ENCODE measurements around the gene KIF1A. TPM values are rescaled to one million over a fixed set of nuclear protein-coding genes. Genes with fewer than 3 reads are reported as not detected.
A peak's percentile ranks its signal among the peaks of the same experiment; 100 is the strongest.

Gene KIF1A
- total and polyA plus RNA-seq, 8 donors, result 0.42 to 6.4 (median 1.9) TPM

GRCh38 chr2:240787521-240788472 is 32.2 kb downstream of the KIF1A start:
- H3K4me1 ChIP-seq, result no peaks in the 10 kb centered on the region
- H3K9me3 ChIP-seq, result no peaks in the 10 kb centered on the region
- no peak for TF ChIP-seq CTCF (IDR thresholded peaks at IDR 0.05)
- H3K4me3 ChIP-seq, result no peak overlapping the region
- peaks cover 0 to 39% of the 10 kb centered on the region in 2 donors for H3K27me3 ChIP-seq
- intact Hi-C loops (cut with DNase I), result no loop called here
- DNase-seq (peak in 1 of 4 donors; percentile 58), ATAC-seq (no peak)
- no peaks in the 10 kb centered on the region for H3K36me3 ChIP-seq
- H3K27ac ChIP-seq, result no peak overlapping the region

GRCh38 chr2:240786871-240787311 is 33.1 kb downstream of the KIF1A start:
- intact Hi-C loops (cut with DNase I), result no loop called here
- no peak for ATAC-seq
- H3K36me3 ChIP-seq, result no peaks in the 10 kb centered on the region
- TF ChIP-seq CTCF (IDR thresholded peaks at IDR 0.05), result no peak
- H3K27me3 ChIP-seq, result peaks cover 0 to 46% of the 10 kb centered on the region in 2 donors
- peak in 1 of 4 donors; percentile 65 for DNase-seq
- H3K27ac ChIP-seq, result no peak overlapping the region
- H3K4me1 ChIP-seq, result no peaks in the 10 kb centered on the region
- H3K9me3 ChIP-seq, result no peaks in the 10 kb centered on the region
- H3K4me3 ChIP-seq, result no peak overlapping the region

- intact Hi-C loops (cut with DNase I), result no loop called here
- Histone ChIP-seq H3K36me3 (no peaks in the 10 kb centered on the region), H3K4me1 (no peaks in the 10 kb centered on the region), H3K4me3 (no peak overlapping the region), H3K27me3 (peaks cover 0 to 49% of the 10 kb centered on the region in 2 donors), H3K27ac (no peak overlapping the region), H3K9me3 (no peaks in the 10 kb centered on the region)
- DNase-seq (peak in 1 of 4 donors; percentile 61), ATAC-seq (peak; percentile 11)
- no peak for TF ChIP-seq CTCF (IDR thresholded peaks at IDR 0.05)
Observed at GRCh38 chr2:240786355-240786841, 33.6 kb downstream of the KIF1A start.

- H3K4me1 ChIP-seq, result no peaks in the 10 kb centered on the region
- no peak for TF ChIP-seq CTCF (IDR thresholded peaks at IDR 0.05)
Observed at GRCh38 chr2:240785424-240786335, 34.3 kb downstream of the KIF1A start.

More at GRCh38 chr2:240785424-240786335, 34.3 kb downstream of the KIF1A start:
- DNase-seq, result peak in 1 of 4 donors; percentile 54
- intact Hi-C loops (cut with DNase I), result no loop called here
- H3K9me3 ChIP-seq, result no peaks in the 10 kb centered on the region
- peaks cover 0 to 49% of the 10 kb centered on the region in 2 donors for H3K27me3 ChIP-seq
- ATAC-seq, result no peak
- no peak overlapping the region for H3K4me3 ChIP-seq
- H3K27ac ChIP-seq, result no peak overlapping the region
- no peaks in the 10 kb centered on the region for H3K36me3 ChIP-seq
